Common myeloid progenitor, CD34-positive (primary cell): ENCODE measurements around the gene NRBP1.

Experiments used
- CTCF ChIA-PET: fragments of 350-600 bp; sonication (Branson Sonifier 250); formaldehyde crosslinking; loops from one replicate; lab custom pipeline; 2021; ENCODE audit warnings: antibody characterized with exemption; lab: Charles Lee
- POLR2A ChIA-PET: fragments of 350-600 bp; sonication (Branson Sonifier 250); formaldehyde crosslinking; loops from one replicate; lab custom pipeline; 2021; ENCODE audit warnings: antibody characterized with exemption; lab: Charles Lee
- DNase-seq, 3 donors: peaks; one replicate each; pipeline versions ENCODE4 v3.0.0 to v3.0.0-alpha.2; 2013
- H3K27ac ChIP-seq, 2 experiments: 1 replicate in 1 of 2; 2 replicates in 1 of 2; pipeline ENCODE4 v1.7.0; 2013; ENCODE audit warnings: inconsistent platforms in 2 of 2, low read length in 2 of 2, mild to moderate bottlenecking in 2 of 2, low read depth in 1 of 2, moderate library complexity in 1 of 2; ENCODE audit not compliant: severe bottlenecking in 2 of 2, insufficient read depth in 1 of 2, poor library complexity in 1 of 2
- H3K27me3 ChIP-seq, 5 experiments: replicated peaks in 2 of 5; 1 replicate in 3 of 5; 2 replicates in 2 of 5; pipeline versions ENCODE4 v1.6.1 to v1.7.0; 2013; ENCODE audit warnings: low read length in 4 of 5, mild to moderate bottlenecking in 2 of 5, moderate library complexity in 2 of 5, inconsistent platforms in 1 of 5; ENCODE audit not compliant: insufficient read depth in 5 of 5, control insufficient read depth in 4 of 5
- H3K36me3 ChIP-seq, 4 experiments: 1 replicate in 2 of 4; 2 replicates in 2 of 4; pipeline versions ENCODE4 v1.6.1 to v1.7.0; 2013; ENCODE audit warnings: low read length in 3 of 4, control low read depth in 1 of 4, mild to moderate bottlenecking in 1 of 4; ENCODE audit not compliant: control insufficient read depth in 4 of 4, insufficient read depth in 4 of 4
- H3K4me1 ChIP-seq, 4 experiments: 1 replicate in 3 of 4; 2 replicates in 1 of 4; pipeline versions ENCODE4 v1.6.1 to v1.7.1; 2013; ENCODE audit warnings: low read length in 3 of 4, mild to moderate bottlenecking in 3 of 4, control low read depth in 1 of 4, inconsistent platforms in 1 of 4, moderate library complexity in 1 of 4; ENCODE audit not compliant: control insufficient read depth in 4 of 4, insufficient read depth in 4 of 4; ENCODE audit errors: control extremely low read depth in 1 of 4
- H3K4me3 ChIP-seq, 7 experiments: 1 replicate in 4 of 7; 2 replicates in 3 of 7; pipeline versions ENCODE4 v1.5.1 to v1.7.0; 2013; ENCODE audit warnings: mild to moderate bottlenecking in 7 of 7, low read length in 6 of 7, moderate library complexity in 6 of 7, inconsistent platforms in 2 of 7, low read depth in 2 of 7, control low read depth in 1 of 7; ENCODE audit not compliant: insufficient read depth in 4 of 7, control insufficient read depth in 1 of 7; ENCODE audit errors: extremely low read depth in 1 of 7
- H3K9me3 ChIP-seq, 5 experiments: 1 replicate in 4 of 5; 2 replicates in 1 of 5; pipeline versions ENCODE4 v1.6.1 to v1.7.1; 2013; ENCODE audit warnings: low read length in 4 of 5, mild to moderate bottlenecking in 2 of 5, inconsistent platforms in 1 of 5, low read depth in 1 of 5, moderate library complexity in 1 of 5; ENCODE audit not compliant: control insufficient read depth in 4 of 5, insufficient read depth in 2 of 5; ENCODE audit errors: control extremely low read depth in 1 of 5
- WGBS: methylation state at CpG from one replicate; pipeline ENCODE4 v1.1.5; 2013; ENCODE audit not compliant: insufficient coverage; 5-methylcytosine and 5-hydroxymethylcytosine counted together

NRBP1 gene

DNA sequence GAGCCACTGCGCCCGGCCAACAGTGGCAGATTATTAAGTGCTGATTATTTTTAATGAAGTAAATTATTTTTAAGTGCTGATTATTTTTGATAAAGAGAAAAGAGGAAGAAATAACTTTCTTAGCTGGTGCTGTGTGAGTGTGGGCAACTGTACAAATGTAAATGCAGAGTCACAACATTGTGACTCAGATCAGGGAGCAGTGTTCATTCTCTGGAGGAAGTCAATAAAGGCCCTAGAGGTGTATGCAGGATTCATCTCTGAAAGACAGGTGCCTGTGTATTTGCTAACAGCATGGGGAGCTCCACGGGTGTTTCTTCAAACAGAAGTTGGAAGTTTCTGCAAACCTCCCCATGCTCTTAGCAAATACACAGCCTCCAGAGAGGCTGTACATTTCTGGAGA, 19.9 kb downstream of the NRBP1 start:
- Histone ChIP-seq H3K4me1 (no peaks in the 10 kb centered on the region), H3K9me3 (no peaks in the 10 kb centered on the region), H3K4me3 (no peak overlapping the region), H3K27me3 (no peaks in the 10 kb centered on the region), H3K27ac (no peak overlapping the region), H3K36me3 (peaks cover 24 to 64% (median 44%) of the 10 kb centered on the region in 4 experiments)
- ChIA-PET POLR2A (no interaction called here), CTCF (interaction anchor here (0.7 to 1.7 kb wide), 3 partner anchors 10 to 235 kb away, joined by 3 to 4 read pairs (median 3); no protein-coding TSS in a partner anchor)
- DNase-seq, result no peak
- WGBS, result 94% methylated on average over 2 of the region's 3 CpGs

- H3K27ac ChIP-seq, result no peak overlapping the region
- H3K9me3 ChIP-seq, result no peaks in the 10 kb centered on the region
- H3K27me3 ChIP-seq, result no peaks in the 10 kb centered on the region
- CTCF ChIA-PET, result interaction anchor here (1.2 kb wide), 1 partner anchor 168 kb away, joined by 3 read pairs; no protein-coding TSS in a partner anchor
- WGBS, result 100% methylated on average over 1 of the region's 1 CpG
- peaks cover 29 to 69% (median 43%) of the 10 kb centered on the region in 4 experiments for H3K36me3 ChIP-seq
- POLR2A ChIA-PET, result no interaction called here
- H3K4me3 ChIP-seq, result no peak overlapping the region
- H3K4me1 ChIP-seq, result no peaks in the 10 kb centered on the region
- no peak for DNase-seq
These were observed 22.7 kb downstream of the NRBP1 start for GRCh38 chr2:27451095-27451494.

- H3K27me3 ChIP-seq, result no peaks in the 10 kb centered on the region
- peaks cover 23 to 78% (median 46%) of the 10 kb centered on the region in 4 experiments for H3K36me3 ChIP-seq
- ChIA-PET CTCF (no interaction called here), POLR2A (no interaction called here)
- no peaks in the 10 kb centered on the region for H3K4me1 ChIP-seq
- DNase-seq, result no peak
- no peak overlapping the region for H3K27ac ChIP-seq
- no peak overlapping the region for H3K4me3 ChIP-seq
- H3K9me3 ChIP-seq, result no peaks in the 10 kb centered on the region
- 100% methylated on average over 7 of the region's 7 CpGs for WGBS
These were observed 25.5 kb downstream of the NRBP1 start for GRCh38 chr2:27453968-27454367.

DNA sequence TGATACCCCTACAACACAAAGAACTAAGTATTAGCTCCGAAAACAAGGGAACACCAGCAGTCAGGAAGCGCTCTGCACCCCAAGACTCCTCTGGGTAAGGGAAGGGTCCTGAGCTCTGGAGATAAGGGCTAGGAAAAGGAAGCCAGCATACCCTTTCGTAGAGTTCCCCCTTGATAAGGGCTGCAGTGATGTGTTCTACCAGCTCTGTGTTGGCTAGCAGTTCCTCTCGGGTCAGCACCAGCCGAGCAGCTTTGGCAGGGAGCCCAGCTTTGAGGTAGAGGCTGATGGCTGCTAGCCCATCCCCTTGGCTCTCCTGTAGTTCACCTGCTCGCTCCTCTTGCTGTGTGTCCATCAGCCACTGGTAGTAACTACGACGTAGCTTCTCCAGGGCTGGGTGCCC, 32.7 kb downstream of the NRBP1 start:
- peaks cover 0 to 13% (median 6%) of the 10 kb centered on the region in 4 experiments for H3K4me1 ChIP-seq
- H3K4me3 ChIP-seq, result peak overlapping the region in 4 of 7 experiments; percentile 10 to 66 (median 30)
- ChIA-PET CTCF (interaction anchor here (1.1 to 1.4 kb wide), 3 partner anchors 11 to 162 kb away, joined by 3 read pairs; no protein-coding TSS in a partner anchor), POLR2A (interaction anchor here (0.6 kb wide), 1 partner anchor 90 kb away, joined by 3 read pairs; no protein-coding TSS in a partner anchor)
- H3K36me3 ChIP-seq, result peaks cover 7 to 46% (median 39%) of the 10 kb centered on the region in 4 experiments
- no peaks in the 10 kb centered on the region for H3K9me3 ChIP-seq
- peak overlapping the region in 1 of 2 experiments; percentile 58 for H3K27ac ChIP-seq
- no peaks in the 10 kb centered on the region for H3K27me3 ChIP-seq
- 9% methylated on average over 5 of the region's 8 CpGs for WGBS
- DNase-seq, result peak; percentile 72 to 82 (median 75)

DNA sequence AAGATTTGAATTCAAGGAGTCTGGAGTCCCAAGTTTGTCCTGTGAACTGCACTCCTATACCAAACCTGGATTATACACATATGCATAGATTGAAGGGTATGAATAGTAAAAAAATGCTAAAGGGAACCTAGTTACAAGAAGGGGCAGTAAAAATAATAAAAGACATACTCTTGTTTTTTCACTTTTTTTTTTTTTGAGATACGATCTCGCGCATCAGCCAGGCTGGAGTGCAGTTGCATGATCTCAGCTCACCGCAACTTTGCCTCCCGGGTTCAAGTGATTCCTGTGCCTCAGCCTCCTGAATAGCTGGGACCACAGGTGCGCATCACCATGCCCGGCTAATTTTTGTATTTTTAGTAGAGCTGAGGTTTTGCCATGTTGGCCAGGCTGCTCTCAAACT, 36.0 kb downstream of the NRBP1 start:
- H3K27me3 ChIP-seq, result no peaks in the 10 kb centered on the region
- ChIA-PET CTCF (no interaction called here), POLR2A (no interaction called here)
- peaks cover 0 to 13% (median 6%) of the 10 kb centered on the region in 4 experiments for H3K4me1 ChIP-seq
- no peak overlapping the region for H3K27ac ChIP-seq
- 97% methylated on average over 5 of the region's 7 CpGs for WGBS
- no peak overlapping the region for H3K4me3 ChIP-seq
- H3K9me3 ChIP-seq, result no peaks in the 10 kb centered on the region
- peaks cover 3 to 22% (median 18%) of the 10 kb centered on the region in 4 experiments for H3K36me3 ChIP-seq
- DNase-seq, result no peak

DNA sequence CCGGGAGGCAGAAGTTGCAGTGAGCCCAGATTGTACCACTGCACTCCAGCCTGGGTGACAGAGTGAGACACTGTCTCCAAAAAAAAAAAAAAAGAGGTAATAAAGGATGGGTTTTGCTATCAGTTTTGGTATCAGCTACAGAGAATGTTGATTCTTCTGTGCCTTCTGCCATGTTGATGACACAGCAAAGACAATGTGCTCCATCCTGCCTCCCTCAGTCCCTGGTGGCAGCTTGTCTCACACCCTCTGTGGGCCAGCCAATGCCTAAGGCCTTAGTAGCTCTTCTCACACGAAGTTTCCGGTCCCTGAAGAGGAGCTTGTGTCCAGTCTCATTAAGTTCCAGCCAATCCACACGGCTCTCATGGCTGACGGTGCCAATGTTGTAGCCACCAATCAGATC, 43.5 kb downstream of the NRBP1 start:
- H3K36me3 ChIP-seq, result peaks cover 8 to 35% (median 23%) of the 10 kb centered on the region in 4 experiments
- 100% methylated on average over 3 of the region's 5 CpGs for WGBS
- ChIA-PET CTCF (no interaction called here), POLR2A (no interaction called here)
- H3K27me3 ChIP-seq, result no peaks in the 10 kb centered on the region
- DNase-seq, result no peak
- H3K27ac ChIP-seq, result no peak overlapping the region
- H3K9me3 ChIP-seq, result no peaks in the 10 kb centered on the region
- no peak overlapping the region for H3K4me3 ChIP-seq
- H3K4me1 ChIP-seq, result no peaks in the 10 kb centered on the region

DNA sequence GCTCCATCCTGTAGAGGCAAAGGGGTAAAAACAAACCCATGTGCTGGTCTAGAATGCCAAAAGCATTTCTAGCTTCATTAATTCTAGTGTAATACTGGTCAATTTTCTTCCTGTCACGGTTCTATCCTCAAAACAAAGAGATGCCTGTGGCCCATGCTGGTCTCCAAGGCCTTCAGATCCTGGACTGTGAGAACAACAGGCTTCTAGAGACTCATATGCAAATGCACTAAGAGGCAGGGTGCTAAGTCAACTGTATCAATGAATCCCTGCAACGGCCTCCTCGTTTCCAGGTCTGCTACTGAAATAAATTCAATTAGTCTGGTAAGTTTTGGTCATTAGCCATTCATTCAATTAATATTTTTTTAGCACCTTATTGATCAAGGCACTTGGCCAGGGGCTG, 57.1 kb downstream of the NRBP1 start:
- Histone ChIP-seq H3K4me3 (no peak overlapping the region), H3K27ac (no peak overlapping the region), H3K9me3 (no peaks in the 10 kb centered on the region), H3K27me3 (no peaks in the 10 kb centered on the region), H3K4me1 (peaks cover 0 to 16% (median 11%) of the 10 kb centered on the region in 4 experiments), H3K36me3 (peaks cover 6 to 31% (median 24%) of the 10 kb centered on the region in 4 experiments)
- WGBS, result 94% methylated on average over 3 of the region's 3 CpGs
- CTCF ChIA-PET, result no interaction called here
- POLR2A ChIA-PET, result no interaction called here
- DNase-seq, result no peak
